ENCODE measurements around the gene ZDHHC9.

DNA sequence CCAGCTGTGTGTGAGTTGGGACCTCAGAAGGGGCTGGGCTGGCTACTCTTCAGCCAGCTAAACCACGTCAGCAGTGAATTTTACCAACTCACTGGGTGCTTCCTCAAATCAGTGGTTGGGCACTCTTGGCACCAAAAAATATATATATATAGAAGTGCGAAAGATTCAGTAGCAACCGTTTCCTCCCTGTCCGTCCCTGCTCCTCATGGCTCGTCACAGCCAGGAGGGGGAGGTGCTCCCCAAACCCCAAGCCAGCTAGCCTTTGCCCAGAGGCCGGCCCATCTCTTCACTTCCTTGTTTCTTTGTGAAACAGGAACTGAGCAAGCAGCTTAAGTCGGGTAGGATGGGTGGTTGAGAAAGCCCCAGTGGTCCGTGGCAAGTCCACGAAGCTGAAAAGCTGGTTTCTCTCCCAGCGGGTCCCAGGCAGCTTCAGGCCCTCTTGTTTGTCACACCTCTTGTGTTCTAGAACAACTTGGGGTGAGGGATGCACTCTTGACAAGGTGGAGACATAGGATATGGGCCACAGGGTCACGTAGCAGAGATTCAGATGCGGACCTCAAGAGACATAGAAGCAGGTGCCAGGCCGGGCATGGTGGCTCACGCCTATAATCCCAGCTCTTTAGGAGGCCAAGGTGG lies 70.8 kb downstream of the ZDHHC9 start:
- TF ChIP-seq, protein P1, sequence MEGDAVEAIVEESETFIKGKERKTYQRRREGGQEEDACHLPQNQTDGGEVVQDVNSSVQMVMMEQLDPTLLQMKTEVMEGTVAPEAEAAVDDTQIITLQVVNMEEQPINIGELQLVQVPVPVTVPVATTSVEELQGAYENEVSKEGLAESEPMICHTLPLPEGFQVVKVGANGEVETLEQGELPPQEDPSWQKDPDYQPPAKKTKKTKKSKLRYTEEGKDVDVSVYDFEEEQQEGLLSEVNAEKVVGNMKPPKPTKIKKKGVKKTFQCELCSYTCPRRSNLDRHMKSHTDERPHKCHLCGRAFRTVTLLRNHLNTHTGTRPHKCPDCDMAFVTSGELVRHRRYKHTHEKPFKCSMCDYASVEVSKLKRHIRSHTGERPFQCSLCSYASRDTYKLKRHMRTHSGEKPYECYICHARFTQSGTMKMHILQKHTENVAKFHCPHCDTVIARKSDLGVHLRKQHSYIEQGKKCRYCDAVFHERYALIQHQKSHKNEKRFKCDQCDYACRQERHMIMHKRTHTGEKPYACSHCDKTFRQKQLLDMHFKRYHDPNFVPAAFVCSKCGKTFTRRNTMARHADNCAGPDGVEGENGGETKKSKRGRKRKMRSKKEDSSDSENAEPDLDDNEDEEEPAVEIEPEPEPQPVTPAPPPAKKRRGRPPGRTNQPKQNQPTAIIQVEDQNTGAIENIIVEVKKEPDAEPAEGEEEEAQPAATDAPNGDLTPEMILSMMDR (IDR thresholded peaks at IDR 0.05; ENCODE audit: insufficient read depth, low read depth, low read length) = no peak
- no peak for TF ChIP-seq EZH2 (IDR thresholded peaks at IDR 0.05; ENCODE audit: insufficient read depth, low read length)

All from astrocyte (in vitro differentiated cells and primary cell).